ENCODE measurements around the gene MINDY3.
"Not testable (repeated sequence)": the region's sequence is repeated elsewhere in the genome, so short reads cannot be mapped to it uniquely, and the experiment has no call there.

The MINDY3 gene

DNA sequence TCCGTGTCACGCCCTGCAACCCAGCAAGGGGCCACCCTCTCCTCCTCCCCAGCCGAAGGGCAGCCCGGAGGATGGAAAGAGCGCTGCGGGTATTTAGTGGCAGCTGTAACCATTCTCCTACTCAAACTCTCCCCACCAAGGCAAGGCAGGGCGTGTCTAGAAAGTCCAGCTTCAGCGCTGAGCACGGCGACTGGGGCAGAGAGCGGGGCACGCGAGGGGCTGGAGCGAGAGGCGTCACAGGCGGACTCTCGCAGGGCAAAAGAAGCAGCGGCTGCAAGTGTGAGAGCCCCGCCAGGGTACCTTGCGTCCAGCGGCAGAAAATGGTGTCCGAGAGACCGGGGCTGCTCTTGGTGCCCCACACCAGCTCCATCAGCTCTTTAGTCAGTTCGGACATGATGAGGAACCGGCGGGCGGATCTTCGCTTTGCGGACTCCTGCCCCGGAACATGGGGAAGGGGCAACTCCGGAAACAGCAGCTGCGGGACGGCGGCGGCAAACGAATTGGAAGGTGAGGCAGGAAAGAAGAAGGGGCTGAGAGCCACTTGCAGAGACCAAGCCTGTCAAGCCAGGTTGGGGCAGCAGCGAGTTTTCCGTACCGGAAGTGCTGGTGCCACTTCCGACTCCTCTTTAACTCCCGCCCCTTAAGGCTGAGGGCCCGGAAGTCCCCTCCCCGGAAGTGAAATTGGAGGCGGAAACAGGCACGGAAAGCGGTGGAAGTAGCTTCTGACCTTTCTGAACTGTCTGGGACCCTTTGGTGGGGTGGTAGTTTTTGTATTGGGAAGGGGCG is at the start of gene MINDY3:
TSS of gene MINDY3 (minus strand) at position 602 of the 786 bp plus-strand sequence. CDS start at position 394, 208 bp downstream.
- DNase-seq, result peak; percentile 77

DNA sequence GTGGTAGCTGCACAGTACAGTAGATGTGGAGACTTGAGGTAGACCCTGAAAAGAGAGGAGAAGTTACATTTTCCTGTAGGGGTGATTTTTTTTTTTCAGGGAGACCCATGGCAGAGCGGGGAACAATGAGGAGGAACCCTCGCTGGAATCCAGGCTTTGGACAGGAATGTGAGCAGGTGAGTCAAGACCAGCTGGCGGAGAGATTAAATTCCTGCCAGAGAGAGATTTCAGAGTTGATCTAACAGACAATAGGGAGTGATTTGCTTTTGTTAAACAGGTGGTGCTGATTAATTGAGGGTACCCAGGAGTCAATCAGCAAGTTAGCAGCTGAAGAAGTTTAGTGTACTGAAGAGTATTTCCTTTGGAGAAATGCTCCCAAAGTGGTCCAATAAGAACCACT is 41.6 kb upstream of the MINDY3 start:
- no peak for DNase-seq

DNA sequence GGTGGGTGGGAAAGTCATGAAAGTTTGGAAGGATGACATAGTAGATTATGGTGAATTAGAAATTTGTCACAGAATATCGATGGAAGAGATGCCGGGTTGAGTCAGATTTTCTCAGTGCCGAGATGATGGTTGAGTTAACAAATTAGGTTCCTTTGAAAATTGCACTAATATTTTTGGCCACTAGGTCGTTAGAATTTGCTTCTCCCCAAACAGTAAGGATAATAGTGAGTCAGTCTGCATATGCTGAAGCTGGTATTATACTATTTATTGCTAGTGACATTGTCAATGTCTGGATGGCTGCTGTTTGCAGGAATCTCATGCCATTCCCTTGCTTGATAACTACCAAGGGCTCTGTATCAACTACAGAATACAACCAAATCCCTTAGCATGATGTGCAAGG is 37.7 kb upstream of the MINDY3 start:
- DNase-seq, result no peak

DNA sequence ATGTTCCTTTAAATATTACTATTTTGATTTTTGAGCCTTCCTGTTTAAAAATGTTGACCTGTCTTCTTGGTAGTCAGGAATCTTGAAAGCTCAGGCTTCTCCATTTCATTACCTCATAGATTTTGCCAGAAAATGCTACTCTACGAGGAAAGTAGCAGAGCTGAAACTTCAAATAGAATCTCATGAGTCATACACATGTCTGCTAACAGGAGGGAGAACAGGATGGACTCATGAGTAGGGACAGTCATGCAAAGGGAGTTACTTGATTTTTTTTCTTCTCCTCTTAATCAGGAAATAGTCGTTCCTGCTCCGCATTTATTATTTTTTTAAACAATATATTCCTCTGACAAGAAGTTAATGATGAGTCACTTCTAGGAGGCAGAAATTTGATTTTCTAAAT is 37.0 kb upstream of the MINDY3 start:
- no peak for DNase-seq

DNA sequence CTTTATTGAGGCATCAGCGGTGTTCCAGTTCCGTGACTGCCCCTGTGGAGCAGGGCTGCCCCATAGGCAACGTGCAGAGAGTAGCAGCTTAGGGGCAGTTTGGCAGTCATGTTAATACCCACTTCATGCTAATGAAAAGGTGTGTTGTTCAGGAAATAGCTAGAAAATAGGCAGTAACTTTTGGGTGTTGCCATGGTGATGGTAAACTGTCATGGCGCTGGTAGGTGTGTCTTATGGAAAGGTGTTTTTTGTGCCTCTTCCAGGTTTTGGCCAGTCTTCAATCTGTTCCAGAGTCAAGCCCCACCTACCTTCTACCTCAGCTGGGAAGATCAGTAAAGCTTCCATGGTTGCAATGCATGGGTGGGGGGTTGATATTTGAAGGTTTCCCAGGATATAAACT is 36.3 kb upstream of the MINDY3 start:
- no peak for DNase-seq

DNA sequence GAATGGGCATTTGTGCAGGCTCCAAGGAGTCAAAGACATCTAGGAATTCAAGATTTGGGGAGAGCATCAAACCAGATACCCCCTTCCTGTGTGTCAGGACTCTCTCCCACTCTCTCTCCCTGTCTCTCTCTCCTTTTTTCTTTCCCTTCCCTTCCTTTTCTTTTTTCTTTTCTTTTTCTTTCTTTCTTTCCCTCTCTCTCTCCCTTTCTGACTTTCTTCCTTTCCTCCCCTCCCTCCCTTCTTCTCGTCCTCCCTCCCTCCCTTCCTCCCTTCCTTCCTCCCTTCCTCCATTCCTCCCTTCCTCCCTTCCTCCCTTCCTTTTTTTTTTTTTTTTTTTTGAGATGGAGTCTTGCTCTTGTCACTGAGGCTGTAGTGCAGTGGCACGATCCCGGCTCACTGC is 24.1 kb upstream of the MINDY3 start:
- DNase-seq, result no peak

DNA sequence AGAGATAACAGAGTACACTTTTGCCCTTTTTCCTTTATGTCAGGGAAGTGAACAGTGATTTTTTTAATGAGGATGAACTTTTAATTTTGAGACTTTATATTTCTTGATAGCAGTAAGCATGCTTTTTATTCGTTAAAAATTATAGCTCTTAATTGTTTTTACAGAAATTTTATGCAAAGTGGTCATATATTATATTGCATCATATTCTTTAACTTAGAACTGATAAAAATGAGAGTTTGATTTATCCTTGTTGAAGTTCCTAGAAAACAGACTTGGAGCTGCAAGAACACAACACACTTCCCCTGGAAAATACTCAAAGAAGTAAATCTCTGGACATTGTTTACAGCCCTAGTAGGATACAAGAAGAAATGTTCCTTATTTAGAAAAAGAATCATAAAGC is 21.2 kb upstream of the MINDY3 start:
- DNase-seq, result no peak

DNA sequence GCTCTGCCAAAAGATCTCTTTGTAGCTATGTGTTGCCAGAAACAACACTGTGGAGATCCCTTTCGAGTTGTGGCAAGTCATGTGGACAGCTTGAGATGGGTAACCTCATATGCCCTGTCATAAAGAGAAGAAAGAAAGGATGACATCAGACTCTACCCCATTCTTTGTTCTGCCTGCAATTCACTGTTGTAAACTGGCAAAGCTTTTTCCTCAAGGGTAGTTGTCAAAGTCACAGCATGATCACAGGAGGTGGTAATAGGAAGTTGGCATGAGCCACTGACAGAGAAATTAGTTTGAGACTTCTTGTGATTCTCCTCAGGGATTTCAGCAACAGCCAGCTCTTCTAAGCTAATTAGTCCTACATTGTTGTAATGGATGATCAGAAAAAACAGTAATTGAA is 19.4 kb upstream of the MINDY3 start:
- DNase-seq, result peak; percentile 47

DNA sequence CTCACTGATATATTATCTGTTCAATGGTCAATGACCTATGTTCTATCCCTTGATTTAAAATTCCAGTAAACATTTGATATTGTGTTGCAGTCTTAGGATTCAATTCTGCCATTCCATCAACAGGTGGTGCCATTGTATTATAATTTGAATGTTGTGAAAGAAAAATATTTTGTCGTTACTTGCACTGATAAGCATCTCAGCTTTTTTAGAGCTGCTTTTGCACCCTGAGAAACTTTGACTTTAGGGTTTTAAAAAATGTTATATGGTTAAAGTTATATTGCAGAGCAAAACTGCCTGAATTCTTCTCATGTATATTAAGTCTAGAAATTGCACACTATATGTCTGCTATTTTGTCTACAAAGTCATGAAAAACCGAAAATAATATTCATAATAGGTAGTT is 18.8 kb upstream of the MINDY3 start:
- peak; percentile 27 for DNase-seq

DNA sequence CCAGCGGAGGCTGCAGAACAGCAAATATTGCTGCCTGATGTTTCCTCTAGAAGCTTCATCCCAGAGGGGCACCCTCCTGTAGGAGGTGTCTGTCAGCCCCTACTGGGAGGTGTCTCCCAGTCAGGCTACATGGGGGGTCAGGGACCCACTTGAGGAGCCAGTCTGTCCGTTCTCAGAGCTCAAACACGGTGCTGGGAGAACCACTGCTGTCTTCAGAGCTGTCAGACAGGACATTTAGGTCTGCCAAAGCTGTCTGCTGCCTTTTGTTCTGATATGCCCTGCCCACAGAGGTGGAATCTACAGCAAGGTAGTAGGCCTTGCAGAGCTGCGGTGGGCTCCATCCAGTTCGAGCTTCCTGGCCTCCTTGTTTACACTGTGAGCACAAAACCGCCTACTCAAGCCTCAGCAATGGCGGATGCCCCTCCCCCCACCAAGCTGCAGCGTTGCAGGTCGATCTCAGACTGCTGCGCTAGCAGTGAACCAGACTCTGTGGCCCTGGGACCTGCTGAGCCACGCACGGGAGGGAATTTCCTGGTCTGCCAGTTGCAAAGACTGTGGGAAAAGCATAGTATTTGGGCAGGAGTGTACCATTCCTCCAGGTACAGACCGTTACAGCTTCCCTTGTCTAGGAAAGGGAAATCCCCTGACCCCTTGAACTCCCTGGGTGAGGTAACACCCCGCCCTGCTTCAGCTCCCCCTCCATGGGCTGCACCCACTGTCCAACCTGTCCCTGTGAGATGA is 17.7 kb upstream of the MINDY3 start:
- DNase-seq, result no peak

DNA sequence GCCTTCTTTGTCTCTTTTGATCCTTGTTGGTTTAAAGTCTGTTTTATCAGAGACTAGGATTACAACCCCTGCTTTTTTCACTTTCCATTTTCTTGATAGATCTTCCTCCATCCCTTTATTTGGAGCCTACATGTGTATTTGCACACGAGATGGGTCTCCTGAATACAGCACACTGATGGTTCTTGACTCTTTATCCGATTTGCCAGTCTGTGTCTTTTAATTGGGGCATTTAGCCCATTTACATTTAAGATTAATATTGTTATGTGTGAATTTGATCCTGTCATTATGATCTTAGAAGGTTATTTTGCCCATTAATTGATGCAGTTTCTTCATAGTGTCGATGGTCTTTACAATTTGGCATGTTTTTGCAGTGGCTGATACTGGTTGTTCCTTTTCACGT is 16.0 kb upstream of the MINDY3 start:
- not testable (repeated sequence) for DNase-seq

DNA sequence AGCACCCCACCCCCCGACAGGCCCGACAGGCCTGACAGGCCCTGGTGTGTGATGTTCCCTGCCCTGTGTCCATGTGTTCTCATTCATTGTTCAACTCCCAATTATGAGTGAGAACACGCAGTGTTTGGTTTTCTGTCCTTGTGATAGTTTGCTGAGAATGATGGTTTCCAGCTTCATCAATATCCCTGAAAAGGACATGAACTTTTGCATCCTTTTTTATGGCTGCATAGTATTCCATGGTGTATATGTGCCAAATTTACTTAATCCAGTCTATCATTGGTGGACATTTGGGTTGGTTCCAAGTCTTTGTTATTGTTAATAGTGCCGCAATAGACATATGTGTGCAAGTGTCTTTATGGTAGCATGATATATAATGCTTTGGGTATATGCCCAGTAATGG is 12.3 kb upstream of the MINDY3 start:
- DNase-seq, result not testable (repeated sequence)

DNA sequence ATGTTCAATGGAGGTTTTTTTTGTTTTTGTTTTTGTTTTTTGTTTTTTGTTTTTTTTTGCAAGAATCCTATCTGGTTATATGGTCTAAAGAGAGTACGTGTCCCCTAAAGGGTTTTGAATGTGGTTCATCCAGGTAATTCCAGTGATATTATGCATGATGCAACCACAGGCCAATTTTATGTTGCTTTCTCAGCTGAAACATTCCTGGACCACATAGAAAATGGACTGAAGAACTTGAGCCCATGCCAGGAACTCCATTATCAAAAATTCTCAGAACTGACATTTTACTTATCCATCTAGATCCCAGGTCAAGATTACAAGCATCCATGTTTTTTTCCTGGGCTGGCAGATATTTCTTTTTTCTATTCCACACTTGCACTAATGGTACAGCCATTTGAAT is 11.5 kb upstream of the MINDY3 start:
- DNase-seq, result no peak

DNA sequence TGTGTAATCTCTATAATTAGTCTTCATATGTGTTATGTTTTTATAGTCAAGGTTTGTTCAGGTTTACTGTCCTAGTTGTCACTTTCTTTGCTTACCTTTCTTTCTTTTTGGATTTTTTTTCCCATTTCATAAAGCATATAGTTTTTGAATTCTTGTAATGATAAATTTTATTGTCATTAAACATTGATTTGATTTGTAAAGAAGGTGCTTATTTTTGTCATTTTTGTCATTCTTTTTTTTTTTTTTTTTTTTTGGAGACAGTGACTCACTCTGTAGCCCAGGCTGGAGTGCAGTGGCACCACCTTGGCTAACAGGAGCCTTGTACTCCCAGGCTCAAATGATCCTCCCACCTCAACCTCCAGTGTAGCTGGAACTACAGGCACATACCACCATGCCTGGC is 9.6 kb upstream of the MINDY3 start:
- no peak for DNase-seq

DNA sequence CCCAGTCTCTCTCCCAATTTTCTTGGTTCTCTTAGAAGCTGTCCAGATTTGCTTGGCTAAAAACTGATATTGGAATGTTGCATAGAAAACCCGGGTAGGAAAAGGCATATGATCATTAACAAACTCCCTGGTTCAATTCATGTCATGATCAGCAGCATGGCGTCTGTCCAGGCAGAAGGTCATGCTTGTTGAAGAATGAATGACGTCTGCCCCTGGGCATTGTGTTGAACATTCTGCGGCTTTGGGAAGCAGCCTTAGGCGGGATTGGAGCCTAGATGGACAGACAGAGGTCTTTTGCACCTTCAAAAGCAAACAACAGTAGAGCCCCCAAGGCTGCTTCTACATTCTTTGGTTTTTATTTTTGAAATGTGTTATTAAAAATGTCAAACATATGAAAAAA is 7.7 kb upstream of the MINDY3 start:
- no peak for DNase-seq

DNA sequence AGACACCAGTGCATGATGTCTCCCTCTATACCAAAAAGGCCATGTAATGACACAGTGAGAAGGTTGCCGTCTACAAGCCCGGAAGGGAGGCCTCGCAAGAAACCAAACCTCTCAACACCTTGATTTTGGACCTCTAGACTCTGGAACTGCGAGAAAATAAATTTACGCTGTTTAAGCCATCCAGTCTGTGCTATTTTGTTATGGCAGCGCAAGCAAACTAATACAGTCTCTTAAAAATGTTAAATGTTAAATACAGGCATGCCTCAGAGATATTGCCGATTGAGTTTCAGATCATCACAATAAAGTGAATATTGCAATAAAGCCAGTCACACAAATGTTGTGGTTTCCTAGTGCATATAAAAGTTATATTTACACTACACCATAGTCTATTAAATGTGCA is 5.0 kb upstream of the MINDY3 start:
- no peak for DNase-seq

DNA sequence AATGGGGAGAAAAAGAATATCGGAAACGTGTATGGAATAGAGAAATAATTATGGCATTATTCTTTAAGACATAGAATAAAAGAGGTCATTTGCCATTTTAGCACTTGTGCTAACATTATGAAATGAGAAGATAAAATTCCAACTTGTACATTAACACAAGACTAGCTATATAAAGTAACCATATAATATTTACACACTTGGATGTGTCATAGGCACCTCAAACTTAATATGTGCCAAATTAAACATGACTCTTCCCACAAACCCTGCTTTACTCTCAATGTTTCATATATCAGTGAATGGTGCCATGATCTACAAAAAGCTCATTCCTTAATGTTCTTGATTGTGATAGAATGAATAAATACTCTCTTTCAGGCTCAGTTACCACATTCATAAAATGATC is 4.1 kb upstream of the MINDY3 start:
- DNase-seq, result no peak

DNA sequence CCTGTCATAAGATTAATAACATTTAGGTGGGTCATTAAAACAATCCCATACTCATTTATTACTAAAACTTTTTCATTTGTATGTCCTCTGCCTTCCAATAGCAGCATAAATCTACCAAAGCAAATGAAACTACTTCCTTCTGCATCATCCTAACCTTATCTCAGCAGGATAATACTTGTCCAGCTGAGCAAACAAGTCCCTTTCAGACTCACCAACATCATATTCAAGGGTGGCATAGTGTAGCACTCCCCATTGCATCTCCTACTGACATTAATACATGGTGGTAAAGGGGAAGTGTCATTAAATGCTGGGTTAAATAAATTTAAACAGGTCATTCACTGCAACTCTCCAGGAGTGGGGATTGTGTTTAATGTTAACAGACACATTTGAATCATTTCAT is 3.4 kb upstream of the MINDY3 start:
- DNase-seq, result peak; percentile 86

DNA sequence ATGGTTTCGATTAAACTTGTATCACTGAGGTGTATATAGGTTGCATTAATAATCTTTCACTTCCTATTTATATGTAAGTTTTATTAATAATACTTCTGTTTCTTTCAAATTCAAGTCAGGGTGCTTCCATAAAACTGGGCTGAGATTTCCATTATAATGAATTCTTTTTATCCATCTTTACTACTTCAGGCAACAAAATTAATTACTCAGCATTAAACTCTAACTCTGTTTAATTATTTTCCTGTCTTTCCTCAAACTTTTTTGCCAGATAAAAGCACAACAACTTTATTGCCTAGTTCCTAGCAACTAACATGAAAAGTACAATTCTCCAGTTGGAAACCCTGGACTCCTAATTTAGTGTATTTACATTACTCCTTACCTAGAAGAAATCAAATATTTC is 3.0 kb upstream of the MINDY3 start:
- no peak for DNase-seq

DNA sequence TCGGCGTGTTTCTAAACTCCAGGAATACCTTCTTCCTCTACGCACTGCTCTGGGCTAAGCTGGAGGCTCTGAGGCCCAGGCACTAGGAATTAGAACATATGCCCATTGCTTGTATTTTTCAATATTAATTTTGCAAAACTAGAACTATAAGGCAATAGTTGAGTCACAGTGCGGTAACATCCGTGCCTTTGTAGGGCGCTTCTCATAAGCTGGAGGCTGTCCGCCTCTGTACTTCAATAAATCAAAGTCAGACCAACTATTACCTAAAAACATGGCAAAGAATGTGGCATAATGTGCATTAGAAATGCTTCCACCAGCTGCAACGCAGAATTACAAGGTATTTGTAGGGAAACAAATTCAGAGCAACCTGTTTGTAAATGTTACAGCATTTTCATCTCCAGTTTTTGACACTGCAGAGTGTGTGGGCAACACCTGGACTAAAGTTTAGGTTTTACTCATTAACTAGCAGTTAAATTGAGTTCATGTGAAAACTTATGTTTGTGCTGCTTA is 440 bp upstream of the MINDY3 start:
- DNase-seq, result no peak

DNA sequence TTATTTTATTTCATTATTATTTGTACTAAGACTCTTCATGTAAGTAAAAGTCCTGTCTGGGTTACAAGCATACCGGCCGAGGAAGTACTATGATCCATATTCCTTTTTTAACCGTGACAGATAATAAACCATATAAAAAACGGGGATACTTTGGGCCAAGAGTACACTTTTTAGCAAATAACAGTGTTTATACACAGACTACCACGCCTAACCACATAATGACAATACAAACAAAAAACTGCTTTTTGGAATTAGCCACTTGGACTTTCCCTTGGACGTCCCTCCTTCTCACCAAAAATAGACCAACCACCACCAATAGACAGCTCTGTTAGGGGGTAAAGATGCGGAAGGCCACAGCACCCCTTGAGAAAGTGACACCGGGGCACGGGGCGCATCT is 800 bp downstream of the MINDY3 start:
- no peak for DNase-seq

DNA sequence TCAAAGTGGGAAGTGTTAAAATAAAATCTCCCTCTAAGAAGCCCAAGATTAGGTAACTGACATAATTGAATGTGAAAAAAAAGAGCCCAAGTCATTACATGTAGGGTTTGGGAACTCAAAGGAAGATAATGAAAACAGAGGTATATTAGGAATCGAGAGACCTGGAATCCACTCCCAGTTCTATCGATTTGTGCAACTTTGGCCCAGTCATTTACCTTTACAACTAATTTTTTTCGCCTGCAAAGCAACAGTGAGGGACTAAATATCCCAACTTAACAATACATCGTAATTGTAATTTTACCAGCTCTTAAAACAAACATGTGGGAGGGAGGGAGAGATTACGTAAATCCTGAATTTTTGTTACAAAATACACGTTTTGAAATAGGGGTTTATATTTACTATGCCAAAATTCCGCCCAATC is 1.4 kb downstream of the MINDY3 start:
- no peak for DNase-seq

DNA sequence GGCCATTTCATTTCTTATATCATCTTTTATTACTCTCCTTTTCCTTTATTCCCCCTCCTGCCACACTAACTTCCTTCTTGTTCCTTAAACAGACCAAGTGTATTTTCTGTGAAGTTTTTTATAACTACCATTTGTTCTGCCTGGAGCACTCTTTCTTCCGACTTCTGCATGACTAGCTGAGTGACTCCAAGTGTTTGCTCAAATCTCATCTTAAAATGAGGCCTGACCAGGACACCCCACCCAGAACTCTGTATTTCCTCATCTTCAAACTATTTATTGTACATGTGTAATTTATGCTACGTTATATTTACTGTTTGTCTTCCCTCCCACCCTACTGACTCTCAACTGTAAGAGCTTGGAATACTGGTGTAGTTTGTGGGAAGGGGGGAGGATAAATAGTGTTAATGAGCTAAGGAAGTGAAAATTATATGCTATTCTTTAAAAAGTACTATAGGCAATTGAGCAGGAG is 3.2 kb downstream of the MINDY3 start:
- DNase-seq, result no peak

DNA sequence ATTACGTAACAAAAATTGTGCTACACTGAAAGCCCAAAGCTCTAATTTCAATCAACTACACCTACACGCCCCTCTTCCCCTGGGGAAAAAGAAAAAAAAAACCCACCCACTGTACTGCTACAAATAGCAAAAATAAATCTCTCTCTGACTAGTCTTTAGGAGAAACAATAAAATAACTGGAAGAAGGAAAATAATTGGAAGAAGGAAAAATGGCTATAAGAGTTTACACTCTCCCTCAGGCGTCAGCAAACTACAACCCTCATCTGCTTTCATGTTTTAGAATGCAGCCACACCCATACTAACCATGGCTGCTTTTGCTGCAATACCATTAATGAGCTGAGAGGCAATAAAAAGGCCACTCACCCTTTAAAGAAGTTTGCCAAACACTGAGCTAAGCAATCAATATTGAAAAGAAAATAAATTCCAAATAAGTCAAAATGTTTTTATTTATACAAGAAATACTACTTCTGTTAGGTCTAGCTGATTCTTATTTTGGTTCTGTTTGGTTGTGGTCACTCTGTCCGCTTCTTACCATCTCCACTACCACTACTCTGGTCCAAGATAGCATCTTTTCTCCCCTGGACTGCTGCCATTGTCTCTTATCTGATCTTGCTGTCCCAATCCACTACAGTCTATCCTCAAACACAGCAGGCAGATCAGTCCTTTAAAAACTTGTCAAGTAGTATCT is 3.8 kb downstream of the MINDY3 start:
- DNase-seq, result no peak
